Hematopoietic multipotent progenitor cell treated with erythropoietin and hydrocortisone succinate and interleukin-3 and kit ligand, for 8 days (in vitro differentiated cells): ENCODE results near the gene C3orf70.
"Not testable (repeated sequence)": the region's sequence is repeated elsewhere in the genome, so short reads cannot be mapped to it uniquely, and the experiment has no call there.

ENCODE experiments used
- DNase-seq: peaks from one replicate; pipeline ENCODE4 v3.0.0-alpha.2; 2015

C3orf70 gene

DNA sequence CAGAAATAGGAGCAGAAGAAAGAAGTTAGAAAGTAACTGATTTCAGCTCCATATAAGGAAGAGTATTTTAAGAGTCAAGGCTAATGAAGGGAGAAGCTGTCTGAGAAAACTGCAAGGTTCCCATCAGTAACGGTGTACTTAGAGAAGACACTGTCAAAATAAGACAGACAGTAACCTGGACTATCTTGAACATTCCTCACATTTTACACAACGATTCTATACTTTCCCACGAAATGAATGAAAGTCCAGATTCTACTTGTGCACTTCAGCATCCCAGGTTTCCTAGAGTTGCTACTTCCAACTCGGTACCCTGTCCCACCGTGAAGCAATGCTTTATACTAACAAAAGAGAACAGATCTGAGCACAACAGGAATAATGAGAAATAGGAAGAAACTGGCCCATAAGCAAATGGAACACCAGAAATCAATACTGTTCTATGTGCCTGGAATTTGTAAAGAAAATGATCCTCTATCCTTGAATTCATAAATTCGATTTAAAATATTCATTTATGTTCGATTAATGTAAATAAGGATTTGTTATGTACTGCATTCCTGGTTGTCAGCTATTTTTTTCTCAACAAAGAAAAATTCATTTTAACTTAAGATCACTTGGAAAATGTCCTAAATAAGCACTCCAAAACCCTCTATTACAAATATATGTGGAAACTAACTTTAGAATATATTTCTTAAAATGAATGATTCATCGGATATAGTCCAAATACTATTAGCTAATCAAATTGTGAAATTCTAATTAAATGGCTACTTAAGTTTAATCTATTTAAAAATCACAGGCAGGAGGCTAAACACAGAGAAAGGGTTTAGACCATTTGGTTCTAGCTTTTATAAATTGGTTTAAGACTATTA, 1.5 kb downstream of the C3orf70 start:
- no peak for DNase-seq

DNA sequence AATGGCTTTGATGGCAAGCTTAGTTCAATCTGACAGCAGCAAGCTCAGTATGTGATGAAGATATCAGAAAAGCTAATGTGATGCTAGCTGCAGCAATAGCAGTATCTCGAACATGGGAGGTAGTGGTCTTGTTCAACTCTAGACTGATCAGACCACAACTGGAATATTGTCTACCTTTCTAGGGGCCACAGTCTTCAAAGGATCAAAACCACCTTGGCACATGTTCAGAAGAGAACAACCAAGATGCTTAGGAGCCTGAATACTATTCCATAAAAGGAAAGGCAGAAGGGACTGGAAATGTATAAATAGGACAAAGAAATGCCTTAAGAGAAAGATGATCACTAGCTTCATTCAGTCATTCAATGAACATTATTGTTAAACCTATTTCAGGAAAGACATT, 2.3 kb downstream of the C3orf70 start:
- no peak for DNase-seq

DNA sequence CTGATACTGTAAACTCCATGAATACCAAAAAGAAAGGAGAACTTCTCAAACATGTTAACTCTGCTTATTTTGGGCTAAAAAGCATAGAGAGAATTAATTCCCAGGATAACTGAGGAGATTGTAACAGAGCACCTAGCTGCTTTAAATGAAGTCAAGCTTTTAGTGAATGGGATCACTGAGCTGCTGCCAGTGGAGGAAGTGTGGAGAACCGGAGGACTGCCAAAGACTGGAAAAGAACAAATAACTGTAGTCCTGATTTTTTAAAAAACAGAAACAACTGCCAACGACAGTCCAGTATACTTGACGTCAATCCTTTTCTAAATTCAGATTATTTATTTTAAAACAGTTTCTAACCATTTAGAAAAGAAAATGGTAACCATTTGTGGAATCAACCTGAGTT, 3.3 kb downstream of the C3orf70 start:
- no peak for DNase-seq

DNA sequence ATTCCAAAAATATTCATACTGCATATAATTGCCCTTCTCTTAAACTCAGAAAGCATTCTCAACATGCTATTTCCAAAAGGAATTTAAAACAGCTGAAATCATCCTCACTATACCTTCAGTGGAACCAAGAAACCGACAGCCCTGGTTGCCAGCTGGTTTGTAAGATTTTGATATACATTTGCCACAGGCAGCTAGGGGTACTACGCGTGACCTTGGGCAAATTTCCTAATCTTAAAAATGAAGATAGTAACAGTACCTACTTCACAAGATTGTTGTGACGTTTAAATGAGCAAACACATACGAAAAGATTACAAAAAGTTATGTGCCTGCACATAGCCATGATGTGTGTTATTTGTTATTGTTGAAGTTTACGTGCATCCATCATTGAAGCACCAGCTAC, 7.3 kb downstream of the C3orf70 start:
- no peak for DNase-seq

DNA sequence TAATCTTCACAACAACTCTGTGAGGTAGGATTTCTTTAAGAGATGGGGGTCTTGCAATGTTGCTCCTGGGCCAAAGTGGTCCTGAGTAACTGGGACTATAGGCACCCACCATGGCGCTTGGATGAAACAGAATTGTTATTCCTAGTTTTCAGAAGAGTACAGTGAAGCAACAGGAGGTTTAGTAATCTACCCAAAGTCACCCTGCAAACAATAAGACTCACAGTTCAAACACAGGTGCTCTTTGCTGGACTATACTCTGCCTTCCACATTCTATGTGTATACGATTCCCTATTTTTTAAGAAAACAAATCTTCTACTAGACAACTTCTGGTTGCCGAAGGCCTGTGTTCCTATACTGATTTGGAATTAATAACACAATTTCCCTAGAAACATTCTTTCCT, 8.1 kb downstream of the C3orf70 start:
- DNase-seq, result no peak

DNA sequence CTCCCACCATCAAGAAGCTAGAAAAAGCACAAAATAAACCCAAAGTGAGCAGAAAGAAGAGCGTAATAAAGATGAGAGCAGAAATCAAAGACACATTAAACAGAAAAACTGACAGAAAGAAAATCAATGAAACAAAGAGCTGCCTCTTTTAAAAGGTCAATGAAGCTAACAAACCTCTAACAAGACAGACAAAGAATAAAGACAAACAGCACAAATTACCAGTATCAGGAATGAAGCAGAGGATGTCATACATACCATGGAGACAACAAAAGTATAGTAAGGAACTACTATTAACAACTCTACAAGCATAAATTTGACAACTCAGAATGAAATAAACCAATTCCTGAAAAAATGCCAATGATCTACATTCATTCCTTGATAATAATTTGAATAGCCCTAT, 15.0 kb downstream of the C3orf70 start:
- DNase-seq, result no peak

DNA sequence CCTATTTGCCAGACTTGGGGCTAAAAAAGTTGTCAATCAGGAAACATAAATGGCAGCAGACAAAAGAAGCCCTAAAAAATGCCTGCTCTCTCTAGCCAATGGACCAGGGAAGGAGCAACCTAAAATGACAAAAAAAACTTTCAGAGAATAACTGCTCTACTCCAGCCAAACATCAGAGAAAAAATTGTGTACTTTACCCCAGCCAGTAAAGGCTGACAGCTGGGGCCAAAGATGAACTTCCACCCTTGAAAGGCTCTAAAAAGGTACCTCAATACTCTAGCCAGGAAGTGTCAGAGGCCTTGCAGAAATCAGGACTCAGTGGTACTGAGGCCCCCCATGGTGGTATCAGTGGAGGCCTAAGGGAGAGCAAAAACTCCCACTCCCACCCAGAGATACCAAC, 18.4 kb downstream of the C3orf70 start:
- DNase-seq, result no peak

DNA sequence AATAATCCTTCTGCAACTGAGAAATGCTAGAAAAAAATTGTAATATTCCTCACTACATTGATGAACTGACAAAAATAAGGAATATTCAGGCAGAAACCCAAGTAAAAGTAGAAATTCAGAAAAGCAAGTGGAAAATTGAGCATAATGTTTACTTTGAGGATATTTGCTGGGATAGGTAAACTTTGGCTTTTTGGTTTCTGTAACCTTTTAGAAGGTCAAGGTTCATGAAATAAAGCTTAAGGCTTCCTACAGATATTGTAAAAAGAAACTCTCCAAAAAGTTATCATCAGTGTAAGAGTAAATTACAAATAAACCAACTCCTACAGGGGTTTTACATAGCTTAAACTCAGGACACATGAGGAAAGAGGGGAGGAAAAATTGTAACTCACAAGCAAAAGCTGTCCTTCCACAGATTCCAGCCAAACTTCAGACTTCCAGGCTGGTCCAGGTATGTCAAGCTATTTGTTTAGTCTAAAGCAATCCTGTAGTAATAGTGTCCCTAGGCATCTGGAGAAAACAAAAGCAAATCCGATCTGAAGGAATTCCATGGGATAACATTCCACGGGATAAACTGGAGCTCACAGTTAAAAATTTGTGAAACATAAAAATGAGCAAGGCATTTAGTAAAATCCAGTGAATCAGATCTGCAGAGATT, 21.1 kb downstream of the C3orf70 start:
- DNase-seq, result no peak

DNA sequence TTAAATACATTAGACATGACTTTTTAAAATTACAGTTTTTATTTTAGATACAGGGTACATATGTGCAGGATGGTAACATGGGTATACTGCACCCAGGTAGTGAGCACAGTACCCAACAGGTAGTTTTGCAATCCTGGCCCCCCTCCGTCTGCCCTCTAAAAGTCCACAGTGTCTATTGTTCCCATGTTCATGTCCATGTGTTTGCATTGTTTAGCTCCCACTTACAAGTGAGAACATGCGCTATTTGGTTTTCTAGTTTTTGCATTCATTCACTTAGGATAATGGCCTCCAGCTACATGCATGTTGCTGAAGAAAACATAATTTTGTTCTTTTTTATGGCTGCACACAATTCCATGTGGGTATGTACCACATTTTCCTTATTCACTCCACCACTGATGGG, 23.8 kb downstream of the C3orf70 start:
- DNase-seq, result no peak

DNA sequence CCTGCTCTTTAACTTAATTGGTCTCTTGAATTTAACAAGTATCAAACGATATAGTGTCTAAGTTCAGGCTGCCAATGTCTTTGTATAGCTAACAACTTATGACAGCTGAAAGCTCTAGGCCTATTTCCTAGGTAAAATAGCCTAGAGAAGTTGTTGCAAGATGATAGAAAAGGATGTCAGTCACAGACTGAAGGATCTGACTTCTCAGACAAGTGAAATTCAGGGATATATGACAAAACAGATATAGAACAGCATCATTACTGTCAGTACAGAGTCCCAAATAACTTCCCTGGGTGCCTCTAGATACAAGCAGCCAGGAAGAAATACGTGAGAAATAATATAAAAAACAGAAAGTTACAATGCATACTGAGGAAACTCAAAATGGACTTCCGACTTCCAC, 26.7 kb downstream of the C3orf70 start:
- no peak for DNase-seq

DNA sequence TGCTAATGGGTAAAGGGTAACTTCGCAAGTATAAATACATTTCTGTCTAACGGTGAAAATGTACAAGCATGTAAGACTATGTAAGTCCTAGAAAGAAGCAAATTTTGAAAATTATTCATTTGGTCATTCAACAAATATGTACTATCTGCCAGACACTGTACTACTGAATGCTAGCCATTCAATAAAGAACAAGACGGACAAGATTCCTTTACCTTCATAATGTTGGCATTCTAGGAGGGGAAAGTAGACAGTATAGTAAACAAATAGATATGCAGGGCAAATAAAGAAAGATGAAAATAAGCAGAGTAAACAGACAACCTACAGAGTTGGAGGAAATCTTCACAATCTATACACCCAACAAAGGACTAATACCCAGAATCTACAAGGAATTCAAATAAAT, 32.7 kb downstream of the C3orf70 start:
- no peak for DNase-seq

DNA sequence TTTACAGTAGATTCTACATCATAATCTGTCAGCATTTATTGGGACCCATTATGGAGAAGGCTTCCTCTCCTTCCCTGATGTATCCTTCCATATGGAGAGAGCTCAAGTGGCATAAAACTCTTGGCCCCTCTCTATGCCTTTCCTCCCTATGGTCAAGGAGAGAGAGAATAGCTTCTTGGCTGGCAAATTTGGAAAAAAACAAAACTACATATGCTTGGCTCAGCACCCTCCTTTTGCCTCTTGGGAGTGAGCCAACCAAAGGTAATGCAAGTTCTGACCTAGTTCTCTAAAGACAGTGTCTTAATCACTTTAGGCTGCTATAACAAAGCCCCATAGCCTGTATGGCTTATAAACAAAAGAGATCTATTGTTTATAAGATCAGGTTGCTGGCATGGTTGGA, 37.5 kb downstream of the C3orf70 start:
- DNase-seq, result no peak

DNA sequence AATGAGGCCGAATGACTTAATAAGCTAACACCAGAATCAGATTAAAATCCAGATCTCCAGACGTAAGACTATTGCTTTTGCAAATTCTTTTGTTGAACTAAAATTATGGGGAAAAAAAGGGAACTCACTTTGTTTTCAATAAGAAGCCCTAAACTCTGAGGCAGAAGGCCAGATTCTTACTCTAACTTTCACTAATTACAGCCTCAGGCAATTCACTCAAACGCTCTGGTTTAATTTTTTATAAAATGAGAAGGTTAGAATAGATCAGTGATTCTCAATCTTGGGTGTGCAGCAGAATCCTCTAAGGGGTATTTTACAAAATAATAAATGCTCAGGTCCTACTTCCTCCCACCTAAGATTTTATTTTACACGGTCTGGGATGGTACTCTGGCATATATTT, 38.1 kb downstream of the C3orf70 start:
- no peak for DNase-seq

DNA sequence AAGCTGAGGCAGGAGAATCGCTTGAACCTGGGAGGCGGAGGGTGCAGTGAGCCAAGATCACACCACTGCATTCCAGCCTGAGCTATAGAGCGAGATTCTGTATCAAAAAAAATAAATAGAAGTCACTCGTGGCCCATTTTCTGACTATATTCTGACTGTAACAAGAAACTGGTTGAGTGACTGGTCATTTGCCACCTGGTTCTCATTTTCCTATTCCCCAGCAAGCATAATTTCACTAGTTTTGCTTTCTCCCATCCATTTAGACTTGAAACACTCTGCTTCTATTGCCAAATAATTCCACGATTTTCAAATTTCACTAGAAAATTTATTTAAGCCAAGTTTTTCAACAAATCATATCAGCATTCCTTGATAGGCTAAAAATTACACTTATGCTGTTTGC, 40.7 kb downstream of the C3orf70 start:
- DNase-seq, result no peak

DNA sequence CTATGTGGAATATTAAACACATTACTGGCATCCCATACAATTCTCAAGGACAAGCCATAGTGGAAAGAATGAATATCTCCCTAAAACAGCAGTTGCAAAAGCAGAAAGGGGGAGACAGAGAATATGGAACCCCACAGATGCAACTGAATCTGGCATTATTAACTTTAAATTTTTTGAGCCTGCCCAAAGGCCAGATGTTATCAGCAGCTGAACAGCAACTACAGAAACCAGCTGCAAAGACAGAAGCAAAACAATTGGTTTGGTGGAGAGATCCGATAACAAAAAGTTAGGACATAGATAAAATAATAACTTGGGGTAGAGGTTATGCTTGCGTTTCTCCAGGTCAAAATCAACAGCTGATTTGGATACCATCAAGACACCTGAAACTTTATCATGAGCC, 43.8 kb downstream of the C3orf70 start:
- DNase-seq, result not testable (repeated sequence)

DNA sequence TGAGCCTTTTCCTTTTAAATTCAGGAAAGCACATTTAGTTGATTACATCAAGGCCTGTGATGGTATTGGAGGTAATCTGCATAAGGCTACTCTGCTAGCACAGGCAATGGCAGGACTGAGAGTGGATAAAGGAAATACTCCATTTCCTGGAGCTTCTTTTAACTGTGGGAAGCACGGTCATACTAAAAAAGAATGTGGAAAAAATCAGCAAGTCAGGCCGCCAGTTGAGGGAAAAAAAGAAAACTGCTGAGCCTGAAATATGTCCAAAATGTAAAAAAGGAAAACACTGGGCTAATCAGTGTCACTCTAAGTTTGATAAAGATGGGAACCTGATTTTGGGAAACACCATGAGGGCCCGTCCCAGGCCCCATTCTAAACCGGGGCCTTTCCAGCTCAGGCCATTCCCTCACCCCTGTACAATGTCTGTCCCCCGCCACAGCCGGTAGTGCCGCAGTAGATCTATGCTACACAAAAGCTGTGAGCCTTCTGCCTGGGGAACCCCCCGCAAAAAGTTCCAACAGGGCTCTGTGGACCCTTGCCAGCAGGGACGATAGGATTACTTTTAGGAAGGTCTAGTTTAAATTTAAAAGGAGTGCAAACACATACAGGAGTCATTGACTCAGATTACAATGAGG, 46.5 kb downstream of the C3orf70 start:
- DNase-seq, result not testable (repeated sequence)

DNA sequence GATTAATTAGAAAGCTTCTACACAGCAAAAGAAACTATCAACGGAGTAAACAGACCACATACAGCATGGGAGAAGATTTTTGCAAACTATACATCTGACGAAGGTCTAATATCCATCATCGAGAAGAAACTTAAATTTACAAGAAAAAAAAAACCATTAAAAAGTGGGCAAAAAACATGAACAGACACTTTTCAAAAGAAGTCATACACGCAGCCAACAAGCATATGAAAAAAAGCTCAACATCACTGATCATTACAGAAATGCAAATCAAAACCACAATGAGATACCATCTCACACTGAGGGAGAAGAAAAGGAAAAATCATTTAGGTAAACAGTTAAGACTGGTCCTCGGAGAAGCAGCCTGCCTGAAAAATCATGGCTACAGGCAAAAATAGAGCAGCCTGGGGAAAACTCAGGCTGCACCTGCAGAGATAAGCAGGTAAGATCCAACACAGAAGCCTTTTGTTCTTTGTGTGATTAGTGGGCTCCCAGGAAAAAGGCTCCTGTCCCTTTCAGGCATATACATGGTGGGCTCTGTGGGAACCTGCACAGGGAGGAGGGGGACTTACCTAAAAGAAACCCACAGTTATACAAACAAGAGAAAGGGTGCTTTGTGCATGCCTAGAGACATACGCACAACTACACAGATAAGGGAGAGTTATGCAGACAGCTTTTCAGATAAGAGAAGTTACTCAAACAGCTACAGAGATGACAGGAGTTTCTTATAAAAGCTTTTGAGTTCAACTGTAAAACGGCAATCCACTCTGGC, 49.3 kb downstream of the C3orf70 start:
- DNase-seq, result no peak

DNA sequence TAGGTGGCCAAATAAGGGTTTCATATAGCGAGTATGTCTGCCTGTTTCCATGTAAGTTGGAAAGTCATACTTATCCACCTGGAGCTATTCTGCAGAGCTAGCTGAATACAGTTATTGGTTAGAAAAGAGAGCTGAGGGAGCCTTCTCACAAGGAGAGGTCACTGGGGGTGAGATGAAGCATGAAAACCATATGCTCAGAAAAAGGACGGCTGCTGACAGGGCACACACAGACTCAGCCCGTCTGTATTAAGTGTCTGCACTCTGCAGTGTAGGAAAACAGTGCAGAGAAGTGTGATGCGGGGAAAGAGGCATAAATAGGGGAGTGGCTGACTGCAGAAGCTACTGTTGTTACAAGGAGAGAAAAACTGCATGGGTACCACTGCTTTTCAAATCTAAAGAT, 58.2 kb downstream of the C3orf70 start:
- no peak for DNase-seq

DNA sequence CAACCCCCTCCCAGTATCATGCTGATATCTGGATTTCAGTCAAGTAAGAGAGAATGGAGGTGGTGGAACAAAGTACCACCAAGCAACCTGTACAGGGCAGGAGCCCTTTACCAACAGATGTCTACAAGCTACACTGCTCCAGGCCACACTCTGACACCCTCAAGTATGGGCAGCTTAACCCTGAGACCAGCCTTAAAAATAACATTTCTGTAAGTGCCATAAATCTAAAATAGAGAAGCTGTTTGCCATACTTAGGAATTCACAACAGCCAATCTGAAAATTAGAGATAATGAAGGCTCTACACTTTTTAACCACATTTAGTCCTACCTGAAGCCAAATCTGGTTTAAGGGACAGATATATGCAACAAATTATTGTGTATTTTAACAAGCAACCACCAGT, 59.7 kb downstream of the C3orf70 start:
- DNase-seq, result no peak

DNA sequence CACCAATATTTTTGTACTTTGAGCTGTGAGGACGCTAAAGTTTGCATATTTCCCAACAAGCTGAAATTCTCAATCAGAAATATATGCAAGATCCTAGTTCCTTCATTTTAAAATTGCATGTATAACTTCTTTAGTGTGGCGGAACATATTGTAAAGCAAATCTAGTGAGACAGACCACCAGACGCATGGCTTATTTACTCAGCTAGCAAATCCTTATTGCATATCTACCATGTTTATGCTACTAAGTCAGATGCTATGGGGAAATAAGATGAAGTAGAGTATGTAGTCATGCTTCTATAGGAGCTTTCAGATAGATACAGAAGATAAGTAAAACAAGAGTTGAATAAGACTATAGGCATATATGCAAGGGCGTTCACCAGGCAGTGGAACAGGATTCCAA, 62.0 kb downstream of the C3orf70 start:
- DNase-seq, result no peak

DNA sequence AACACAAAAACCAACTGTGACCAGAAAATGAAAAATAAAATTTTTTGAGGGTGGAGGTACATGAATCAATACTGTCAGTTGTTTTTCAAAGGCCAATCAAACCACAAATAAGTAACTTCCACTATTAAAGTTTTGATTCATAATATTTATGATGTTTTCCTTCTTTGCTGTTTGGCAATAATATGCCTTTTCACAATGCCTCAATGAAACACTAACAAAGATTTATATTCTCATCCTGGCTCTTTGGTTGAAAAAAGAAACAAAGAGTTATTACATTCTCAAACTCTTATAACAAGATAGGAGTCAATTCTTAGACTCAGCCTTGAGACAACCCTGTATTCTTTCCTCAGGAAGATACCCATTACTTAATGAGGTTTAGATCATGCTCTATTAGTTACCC, 63.1 kb downstream of the C3orf70 start:
- no peak for DNase-seq

DNA sequence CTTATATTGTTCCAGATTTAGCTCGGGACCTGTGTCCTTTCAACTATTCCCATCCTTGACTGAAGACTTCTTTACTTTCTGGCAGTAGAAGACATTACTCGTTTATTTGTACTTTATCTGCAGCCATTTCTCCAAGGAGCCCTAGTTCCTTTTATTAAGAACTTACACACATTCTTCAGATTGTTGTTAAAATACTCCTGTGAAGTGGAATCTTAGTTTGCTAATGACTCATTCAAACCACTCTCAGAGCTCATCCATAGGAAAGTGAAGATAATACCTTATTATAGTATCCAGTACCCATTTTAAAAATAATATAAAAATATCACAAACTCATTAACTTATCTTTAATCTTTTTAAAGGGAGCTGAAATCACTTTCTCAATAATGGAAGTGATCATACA, 63.5 kb downstream of the C3orf70 start:
- no peak for DNase-seq

DNA sequence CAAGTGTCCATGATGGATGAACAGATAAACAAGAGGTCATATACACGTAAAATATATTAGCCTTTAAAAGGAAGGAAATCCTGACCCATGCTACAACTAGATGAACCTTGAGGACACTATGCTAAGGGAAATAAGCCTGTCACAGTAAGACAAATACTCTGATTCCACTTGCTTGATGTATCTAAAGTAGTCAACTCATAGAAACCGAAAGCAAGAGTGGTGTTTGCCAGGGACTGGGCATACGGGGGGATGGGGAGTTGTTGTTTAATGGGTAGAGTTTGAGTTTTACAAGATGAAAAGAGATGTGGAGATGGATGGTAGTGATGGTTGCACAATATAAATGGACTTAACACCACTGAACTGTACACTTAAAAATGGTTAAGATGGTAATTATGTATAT, 65.4 kb downstream of the C3orf70 start:
- no peak for DNase-seq

DNA sequence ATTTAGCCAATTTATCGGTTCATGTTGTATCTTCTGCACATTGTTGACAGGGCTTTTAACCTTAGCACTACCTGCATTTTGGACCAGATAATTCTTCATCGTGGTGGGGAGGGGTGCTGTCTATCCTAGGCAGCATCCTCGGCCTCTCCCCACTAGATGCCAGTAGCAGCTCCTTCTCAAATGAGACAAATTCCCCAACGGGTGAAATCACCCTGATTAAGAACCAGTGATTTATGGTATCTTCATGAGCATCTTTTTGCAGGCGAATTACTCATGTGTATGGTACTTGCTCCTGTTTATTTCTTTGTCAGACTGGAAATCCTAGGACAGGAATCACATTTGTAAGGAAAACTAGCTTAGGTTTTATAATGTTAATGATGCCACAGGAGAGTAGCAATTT, 68.0 kb downstream of the C3orf70 start:
- DNase-seq, result no peak
